Neutrophil (primary cell): ENCODE measurements around the gene LRTM1.

Experiments
- H3K27ac ChIP-seq: fragments of 200-600 bp; sonication (generic); 2 replicates; pipeline ENCODE4 v1.5.1; 2016; ENCODE audit warnings: mild to moderate bottlenecking, moderate library complexity
- H3K27me3 ChIP-seq: fragments of 200-600 bp; sonication (generic); 2 replicates; pipeline ENCODE4 v1.6.0; 2016; ENCODE audit warnings: mild to moderate bottlenecking
- H3K36me3 ChIP-seq: fragments of 200-600 bp; sonication (generic); 2 replicates; pipeline ENCODE4 v1.5.1; 2017
- H3K4me1 ChIP-seq, 2 experiments: fragments of 200-600 bp in 1 of 2; sonication (generic) in 1 of 2; 1 replicate in 1 of 2; 2 replicates in 1 of 2; pipeline versions ENCODE4 v1.5.1 to v1.6.1; 2013 to 2016; ENCODE audit warnings: low read depth in 1 of 2, low read length in 1 of 2, mild to moderate bottlenecking in 1 of 2, moderate library complexity in 1 of 2; ENCODE audit not compliant: control insufficient read depth in 1 of 2, insufficient read depth in 1 of 2
- H3K4me3 ChIP-seq, 2 experiments: fragments of 200-600 bp in 1 of 2; sonication (generic) in 1 of 2; 1 replicate in 1 of 2; 2 replicates in 1 of 2; pipeline ENCODE4 v1.5.1; 2013 to 2016; ENCODE audit warnings: low read depth in 1 of 2, low read length in 1 of 2, mild to moderate bottlenecking in 1 of 2, moderate library complexity in 1 of 2
- H3K9me3 ChIP-seq: fragments of 200-600 bp; sonication (generic); 2 replicates; pipeline ENCODE4 v1.5.1; 2016
- TF ChIP-seq, protein P1 (sequence below): fragments of 200-600 bp; sonication (generic); IDR thresholded peaks from 2 replicates; pipeline ENCODE4 v1.5.1; 2016; ENCODE audit warnings: antibody characterized with exemption

LRTM1 gene

GRCh38 chr3:54915181-54915580 lies 12.7 kb downstream of the LRTM1 start:
- no peak overlapping the region for H3K27ac ChIP-seq
- no peaks in the 10 kb centered on the region for H3K36me3 ChIP-seq
- H3K9me3 ChIP-seq, result no peaks in the 10 kb centered on the region
- no peaks in the 10 kb centered on the region for H3K27me3 ChIP-seq
- TF ChIP-seq, protein P1, sequence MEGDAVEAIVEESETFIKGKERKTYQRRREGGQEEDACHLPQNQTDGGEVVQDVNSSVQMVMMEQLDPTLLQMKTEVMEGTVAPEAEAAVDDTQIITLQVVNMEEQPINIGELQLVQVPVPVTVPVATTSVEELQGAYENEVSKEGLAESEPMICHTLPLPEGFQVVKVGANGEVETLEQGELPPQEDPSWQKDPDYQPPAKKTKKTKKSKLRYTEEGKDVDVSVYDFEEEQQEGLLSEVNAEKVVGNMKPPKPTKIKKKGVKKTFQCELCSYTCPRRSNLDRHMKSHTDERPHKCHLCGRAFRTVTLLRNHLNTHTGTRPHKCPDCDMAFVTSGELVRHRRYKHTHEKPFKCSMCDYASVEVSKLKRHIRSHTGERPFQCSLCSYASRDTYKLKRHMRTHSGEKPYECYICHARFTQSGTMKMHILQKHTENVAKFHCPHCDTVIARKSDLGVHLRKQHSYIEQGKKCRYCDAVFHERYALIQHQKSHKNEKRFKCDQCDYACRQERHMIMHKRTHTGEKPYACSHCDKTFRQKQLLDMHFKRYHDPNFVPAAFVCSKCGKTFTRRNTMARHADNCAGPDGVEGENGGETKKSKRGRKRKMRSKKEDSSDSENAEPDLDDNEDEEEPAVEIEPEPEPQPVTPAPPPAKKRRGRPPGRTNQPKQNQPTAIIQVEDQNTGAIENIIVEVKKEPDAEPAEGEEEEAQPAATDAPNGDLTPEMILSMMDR, result no peak
- H3K4me3 ChIP-seq, result no peak overlapping the region
- H3K4me1 ChIP-seq, result no peaks in the 10 kb centered on the region

DNA sequence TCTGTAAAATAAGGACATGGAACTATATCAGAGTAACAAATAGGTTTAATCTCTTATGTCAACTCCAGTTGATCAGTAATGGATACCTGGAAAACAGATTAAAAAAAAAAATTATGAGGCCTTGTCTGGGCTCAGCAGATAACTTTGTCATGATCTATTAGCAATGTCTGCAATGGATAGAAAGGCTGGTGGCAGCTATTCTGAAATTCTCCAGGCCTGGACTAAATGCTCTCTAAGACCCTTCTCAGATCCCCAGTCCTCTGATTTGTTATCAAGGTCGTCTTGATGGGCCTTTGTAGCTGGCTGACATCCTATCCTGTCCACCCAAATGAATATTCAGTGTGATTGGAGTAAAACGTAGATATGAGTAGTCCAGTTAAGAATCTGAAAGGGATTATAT lies 13.7 kb downstream of the LRTM1 start:
- no peaks in the 10 kb centered on the region for H3K4me1 ChIP-seq
- H3K4me3 ChIP-seq, result no peak overlapping the region
- no peaks in the 10 kb centered on the region for H3K36me3 ChIP-seq
- no peak overlapping the region for H3K27ac ChIP-seq
- TF ChIP-seq, protein P1, result no peak
- no peaks in the 10 kb centered on the region for H3K9me3 ChIP-seq
- H3K27me3 ChIP-seq, result no peaks in the 10 kb centered on the region

- TF ChIP-seq, protein P1, result no peak
- H3K27ac ChIP-seq, result no peak overlapping the region
- H3K9me3 ChIP-seq, result no peaks in the 10 kb centered on the region
- H3K36me3 ChIP-seq, result no peaks in the 10 kb centered on the region
- H3K4me1 ChIP-seq, result no peaks in the 10 kb centered on the region
- no peaks in the 10 kb centered on the region for H3K27me3 ChIP-seq
- no peak overlapping the region for H3K4me3 ChIP-seq
These were observed 18.7 kb downstream of the LRTM1 start for GRCh38 chr3:54909191-54909590.

- no peak overlapping the region for H3K27ac ChIP-seq
- TF ChIP-seq, protein P1, result no peak
These were observed 21.1 kb downstream of the LRTM1 start for GRCh38 chr3:54906763-54907162.

DNA sequence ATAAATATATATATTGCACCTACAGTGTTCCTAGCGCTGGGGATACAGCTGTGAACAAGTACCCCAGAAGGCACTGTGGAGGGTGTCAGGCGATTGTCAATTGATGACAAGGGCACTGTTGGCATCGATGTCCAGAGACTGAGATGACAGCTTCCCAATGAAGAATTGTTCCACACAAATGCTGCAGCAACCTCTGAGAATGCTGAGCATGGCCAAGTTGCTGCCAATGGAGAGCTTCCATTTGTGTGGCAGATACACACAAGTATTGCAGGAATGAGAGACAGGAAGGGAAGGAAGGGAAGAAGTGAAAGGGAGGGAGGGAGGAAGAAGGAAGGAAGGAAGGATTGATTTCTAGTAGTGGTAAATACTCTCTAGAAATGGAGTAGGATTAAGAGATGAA lies 21.9 kb downstream of the LRTM1 start:
- Histone ChIP-seq H3K4me3 (no peak overlapping the region), H3K27ac (no peak overlapping the region), H3K27me3 (no peaks in the 10 kb centered on the region), H3K4me1 (no peaks in the 10 kb centered on the region), H3K9me3 (no peaks in the 10 kb centered on the region), H3K36me3 (no peaks in the 10 kb centered on the region)
- TF ChIP-seq, protein P1, result no peak

More at GRCh38 chr3:54906763-54907162, 21.1 kb downstream of the LRTM1 start:
- no peaks in the 10 kb centered on the region for H3K27me3 ChIP-seq
- no peaks in the 10 kb centered on the region for H3K4me1 ChIP-seq
- no peak overlapping the region for H3K4me3 ChIP-seq
- H3K36me3 ChIP-seq, result no peaks in the 10 kb centered on the region
- H3K9me3 ChIP-seq, result no peaks in the 10 kb centered on the region
